ENCODE results near the gene CLCN6. TPM values are rescaled to one million over a fixed set of nuclear protein-coding genes. Genes with fewer than 3 reads are reported as not detected.

Gene CLCN6
- total and polyA plus RNA-seq, 2 experiments from 2014 or later: 14.1 to 23.6 TPM

DNA sequence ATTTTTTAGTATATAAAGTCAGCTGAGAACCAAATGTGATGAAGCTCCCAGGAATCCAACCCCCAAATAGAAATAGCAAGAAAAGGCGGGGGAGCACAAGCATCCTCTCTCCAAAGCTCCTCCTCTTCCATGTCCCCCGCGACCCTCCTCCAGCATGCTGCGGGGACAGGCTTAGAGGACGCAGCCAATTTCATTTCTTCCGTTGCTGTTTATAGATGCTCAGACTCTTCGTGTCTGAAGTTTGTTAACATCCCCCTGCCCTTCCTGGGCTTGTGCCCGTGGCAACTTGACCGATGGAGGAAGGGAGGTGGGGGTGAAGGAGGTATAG, 42.3 kb downstream of the CLCN6 start:
- no peaks in the 10 kb centered on the region for H3K36me3 ChIP-seq (replicated peaks; ENCODE audit: insufficient read depth, low read depth)
- no peaks in the 10 kb centered on the region for H3K79me2 ChIP-seq
- H3K9me3 ChIP-seq (ENCODE audit: low read depth): no peaks in the 10 kb centered on the region
- 83% methylated on average over 9 of the region's 9 CpGs for WGBS (ENCODE audit: low lambda C conversion rate, missing lambda C conversion rate)
- no peak for DNase-seq (ENCODE audit: low spot score)
- no peaks in the 10 kb centered on the region for H3K27me3 ChIP-seq
- H4K20me1 ChIP-seq (ENCODE audit: insufficient read depth, poor library complexity, severe bottlenecking): no peaks in the 10 kb centered on the region
- no peak overlapping the region for H3K4me2 ChIP-seq
- H3K4me1 ChIP-seq (ENCODE audit: insufficient read depth): no peaks in the 10 kb centered on the region
- H3K9me2 ChIP-seq (replicated peaks; ENCODE audit: insufficient read depth): no peaks in the 10 kb centered on the region
- TF ChIP-seq, protein P1, sequence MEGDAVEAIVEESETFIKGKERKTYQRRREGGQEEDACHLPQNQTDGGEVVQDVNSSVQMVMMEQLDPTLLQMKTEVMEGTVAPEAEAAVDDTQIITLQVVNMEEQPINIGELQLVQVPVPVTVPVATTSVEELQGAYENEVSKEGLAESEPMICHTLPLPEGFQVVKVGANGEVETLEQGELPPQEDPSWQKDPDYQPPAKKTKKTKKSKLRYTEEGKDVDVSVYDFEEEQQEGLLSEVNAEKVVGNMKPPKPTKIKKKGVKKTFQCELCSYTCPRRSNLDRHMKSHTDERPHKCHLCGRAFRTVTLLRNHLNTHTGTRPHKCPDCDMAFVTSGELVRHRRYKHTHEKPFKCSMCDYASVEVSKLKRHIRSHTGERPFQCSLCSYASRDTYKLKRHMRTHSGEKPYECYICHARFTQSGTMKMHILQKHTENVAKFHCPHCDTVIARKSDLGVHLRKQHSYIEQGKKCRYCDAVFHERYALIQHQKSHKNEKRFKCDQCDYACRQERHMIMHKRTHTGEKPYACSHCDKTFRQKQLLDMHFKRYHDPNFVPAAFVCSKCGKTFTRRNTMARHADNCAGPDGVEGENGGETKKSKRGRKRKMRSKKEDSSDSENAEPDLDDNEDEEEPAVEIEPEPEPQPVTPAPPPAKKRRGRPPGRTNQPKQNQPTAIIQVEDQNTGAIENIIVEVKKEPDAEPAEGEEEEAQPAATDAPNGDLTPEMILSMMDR (IDR thresholded peaks at IDR 0.05; ENCODE audit: poor library complexity): no peak
- TF ChIP-seq EZH2phosphoT487 (IDR thresholded peaks at IDR 0.05; ENCODE audit: low read depth, severe bottlenecking, unreplicated experiment): no peak
- no peak for TF ChIP-seq EZH2 (IDR thresholded peaks at IDR 0.05; ENCODE audit: borderline replicate concordance)
- no peak overlapping the region for H2AFZ ChIP-seq
- H3K4me3 ChIP-seq: no peak overlapping the region
- H3K27ac ChIP-seq: no peak overlapping the region

DNA sequence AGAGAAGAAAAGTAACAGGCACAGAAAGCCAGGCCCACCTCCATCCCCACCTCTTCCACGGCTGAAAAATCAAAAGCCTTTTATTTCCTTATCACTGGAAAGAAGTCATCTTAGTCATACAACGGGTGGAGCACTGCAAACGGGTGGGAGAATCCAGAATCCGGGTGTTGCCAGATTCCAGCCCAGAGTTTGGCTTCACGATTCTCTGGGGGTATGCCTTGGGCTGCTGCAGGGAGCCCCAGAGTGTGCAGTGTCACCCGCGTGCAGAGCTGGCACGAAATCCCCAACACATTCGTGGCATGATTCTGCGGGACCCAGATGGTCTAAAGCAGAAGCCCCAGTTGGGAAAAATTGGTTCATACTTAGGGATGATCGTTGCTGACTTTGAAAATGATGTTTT, 44.2 kb downstream of the CLCN6 start:
- no peaks in the 10 kb centered on the region for H3K9me3 ChIP-seq (ENCODE audit: low read depth)
- H2AFZ ChIP-seq: no peak overlapping the region
- TF ChIP-seq, protein P1 (IDR thresholded peaks at IDR 0.05; ENCODE audit: poor library complexity): no peak
- no peak for TF ChIP-seq EZH2phosphoT487 (IDR thresholded peaks at IDR 0.05; ENCODE audit: low read depth, severe bottlenecking, unreplicated experiment)
- no peak for TF ChIP-seq EZH2 (IDR thresholded peaks at IDR 0.05; ENCODE audit: borderline replicate concordance)
- WGBS (ENCODE audit: low lambda C conversion rate, missing lambda C conversion rate): 70% methylated on average over 11 of the region's 11 CpGs
- DNase-seq (ENCODE audit: low spot score): no peak
- H3K9me2 ChIP-seq (replicated peaks; ENCODE audit: insufficient read depth): no peaks in the 10 kb centered on the region
- no peak overlapping the region for H3K4me2 ChIP-seq
- no peaks in the 10 kb centered on the region for H4K20me1 ChIP-seq (ENCODE audit: insufficient read depth, poor library complexity, severe bottlenecking)
- H3K79me2 ChIP-seq: no peaks in the 10 kb centered on the region
- H3K4me3 ChIP-seq: no peak overlapping the region
- H3K27me3 ChIP-seq: no peaks in the 10 kb centered on the region
- H3K27ac ChIP-seq: no peak overlapping the region
- no peaks in the 10 kb centered on the region for H3K36me3 ChIP-seq (replicated peaks; ENCODE audit: insufficient read depth, low read depth)
- no peaks in the 10 kb centered on the region for H3K4me1 ChIP-seq (ENCODE audit: insufficient read depth)

DNA sequence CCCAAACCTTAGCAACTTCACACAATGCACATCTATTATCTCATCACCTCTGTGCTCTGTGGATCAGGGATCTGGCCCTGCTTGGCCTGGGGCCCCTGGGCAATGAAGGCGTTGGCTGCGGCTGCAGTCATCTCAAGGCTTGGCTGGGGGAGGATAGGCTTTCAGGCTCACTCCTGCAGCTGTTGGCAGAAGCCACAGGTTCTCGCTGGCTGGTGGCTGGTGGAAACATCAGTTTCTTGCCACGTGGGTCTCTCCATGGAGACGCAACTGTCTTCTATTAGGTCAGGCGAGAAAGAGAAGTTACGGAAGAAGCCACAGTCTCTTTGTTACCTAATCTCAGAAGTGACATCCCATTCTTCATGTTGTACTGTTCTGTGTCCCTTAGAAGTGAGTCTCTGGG, 45.2 kb downstream of the CLCN6 start:
- Histone ChIP-seq H3K27ac (no peak overlapping the region), H3K4me2 (no peak overlapping the region), H3K36me3 (replicated peaks; ENCODE audit: insufficient read depth, low read depth) (no peaks in the 10 kb centered on the region), H3K79me2 (no peaks in the 10 kb centered on the region), H4K20me1 (ENCODE audit: insufficient read depth, poor library complexity, severe bottlenecking) (no peaks in the 10 kb centered on the region), H3K9me2 (replicated peaks; ENCODE audit: insufficient read depth) (no peaks in the 10 kb centered on the region), H3K4me1 (ENCODE audit: insufficient read depth) (no peaks in the 10 kb centered on the region), H3K4me3 (no peak overlapping the region), H3K27me3 (no peaks in the 10 kb centered on the region), H3K9me3 (ENCODE audit: low read depth) (no peaks in the 10 kb centered on the region), H2AFZ (no peak overlapping the region)
- no peak for TF ChIP-seq EZH2phosphoT487 (IDR thresholded peaks at IDR 0.05; ENCODE audit: low read depth, severe bottlenecking, unreplicated experiment)
- TF ChIP-seq EZH2 (IDR thresholded peaks at IDR 0.05; ENCODE audit: borderline replicate concordance): no peak
- TF ChIP-seq, protein P1 (IDR thresholded peaks at IDR 0.05; ENCODE audit: poor library complexity): no peak
- DNase-seq (ENCODE audit: low spot score): no peak
- 84% methylated on average over 7 of the region's 7 CpGs for WGBS (ENCODE audit: low lambda C conversion rate, missing lambda C conversion rate)

DNA sequence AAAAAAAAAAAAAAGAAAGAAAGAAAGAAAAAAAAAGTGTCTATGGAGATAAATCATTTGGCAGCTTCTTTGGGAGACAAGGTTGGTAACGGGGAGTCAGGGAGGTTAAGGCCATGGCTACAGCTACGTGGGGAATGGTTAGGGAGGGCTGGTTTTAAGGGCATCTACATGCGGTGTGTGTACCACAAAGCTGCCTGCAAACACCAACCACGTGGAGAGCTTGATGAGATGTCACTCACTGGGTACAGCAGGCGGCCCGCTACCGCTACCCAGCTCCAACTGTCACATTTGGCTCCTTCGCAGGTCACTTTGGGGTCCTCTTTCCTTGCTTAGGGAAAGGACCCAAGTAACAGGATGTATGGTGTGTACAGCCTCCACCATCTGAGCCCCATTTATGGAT, 48.5 kb downstream of the CLCN6 start:
- Histone ChIP-seq H3K4me1 (ENCODE audit: insufficient read depth) (no peaks in the 10 kb centered on the region), H3K4me2 (no peak overlapping the region), H3K4me3 (no peak overlapping the region), H3K27ac (no peak overlapping the region), H3K27me3 (peaks cover 24% of the 10 kb centered on the region), H3K9me2 (replicated peaks; ENCODE audit: insufficient read depth) (no peaks in the 10 kb centered on the region), H3K79me2 (no peaks in the 10 kb centered on the region), H4K20me1 (ENCODE audit: insufficient read depth, poor library complexity, severe bottlenecking) (no peaks in the 10 kb centered on the region), H2AFZ (no peak overlapping the region), H3K9me3 (ENCODE audit: low read depth) (no peaks in the 10 kb centered on the region), H3K36me3 (replicated peaks; ENCODE audit: insufficient read depth, low read depth) (no peaks in the 10 kb centered on the region)
- WGBS (ENCODE audit: low lambda C conversion rate, missing lambda C conversion rate): 67% methylated on average over 8 of the region's 8 CpGs
- no peak for DNase-seq (ENCODE audit: low spot score)
- TF ChIP-seq, protein P1 (IDR thresholded peaks at IDR 0.05; ENCODE audit: poor library complexity): no peak
- TF ChIP-seq EZH2phosphoT487 (IDR thresholded peaks at IDR 0.05; ENCODE audit: low read depth, severe bottlenecking, unreplicated experiment) (no peak), EZH2 (IDR thresholded peaks at IDR 0.05; ENCODE audit: borderline replicate concordance) (no peak)
